HepG2 (cell line): Measurements from ENCODE around the gene RNF213. TPM values are rescaled to one million over a fixed set of nuclear protein-coding genes. Genes with fewer than 3 reads are reported as not detected.

ENCODE experiments used
- ATAC-seq: fragments of 200-7000 bp; cut with Tn5 transposase; 3 replicates; pipeline ENCODE4 v1.9.1; 2020; ENCODE audit warnings: mild to moderate bottlenecking, moderate library complexity
- BruUV-seq: library from RNA; stranded (reverse); fragments of 400-500 nt; replicated peaks from 2 replicates; lab custom pipeline; 2021; lab: Mats Ljungman, UMichigan
- CTCF ChIA-PET: fragments of 300-600 bp; formaldehyde crosslinking; extraction: SDS; loops from one replicate; lab custom pipeline; 2021; ENCODE audit warnings: low total read pairs, inconsistent platforms, low intra/inter-chr PET ratio; lab: Yijun Ruan, JAX
- POLR2A ChIA-PET: fragments of 350-600 bp; sonication (Branson Sonifier 250); formaldehyde crosslinking; loops from one replicate; lab custom pipeline; 2020; ENCODE audit warnings: antibody characterized with exemption, inconsistent platforms; lab: Yijun Ruan, JAX
- DNase-seq: peaks from one replicate; pipeline ENCODE4 v3.0.0-alpha.2; 2015; ENCODE audit warnings: low spot score
- FAIRE-seq: peaks from 3 replicates; lab custom pipeline; 2011; peaks lifted over from hg19 to GRCh38; lab: Jason Lieb, UNC
- H2AFZ ChIP-seq: one replicate; pipeline ENCODE4 v1.6.1; 2011; ENCODE audit warnings: low read length, inconsistent platforms
- H3K27ac ChIP-seq: fragments of 300-600 bp; 3 replicates; pipeline ENCODE4 v1.8.0; 2011; ENCODE audit warnings: mixed run types, mild to moderate bottlenecking, mixed read lengths, low read length, inconsistent platforms; ENCODE audit not compliant: insufficient read depth; ENCODE audit errors: extremely low read length
- H3K27me3 ChIP-seq, 2 experiments: fragments of 200-600 bp in 1 of 2; 2 replicates in 1 of 2; 3 replicates in 1 of 2; pipeline versions ENCODE4 v1.6.0 to v1.8.0; 2011; ENCODE audit warnings: low read length in 2 of 2, mild to moderate bottlenecking in 2 of 2, moderate library complexity in 2 of 2, inconsistent platforms in 1 of 2; ENCODE audit not compliant: insufficient read depth in 2 of 2, control insufficient read depth in 1 of 2
- H3K36me3 ChIP-seq, 2 experiments: fragments of 200-600 bp in 1 of 2; replicated peaks in 1 of 2; 2 replicates in 1 of 2; 3 replicates in 1 of 2; pipeline versions ENCODE4 v1.5.1 to v1.8.0; 2011; ENCODE audit warnings: low read length in 2 of 2, inconsistent platforms in 1 of 2; ENCODE audit not compliant: insufficient read depth in 2 of 2, control insufficient read depth in 1 of 2
- H3K4me1 ChIP-seq: 2 replicates; pipeline ENCODE4 v1.5.1; 2012; ENCODE audit warnings: low read length, inconsistent platforms; ENCODE audit not compliant: insufficient read depth
- H3K4me2 ChIP-seq: 2 replicates; pipeline ENCODE4 v1.6.0; 2011; ENCODE audit warnings: low read depth, low read length, inconsistent platforms
- H3K4me3 ChIP-seq, 3 experiments: fragments of 200-600 bp in 1 of 3; sonication (generic), shearing (Covaris generic) in 1 of 3; replicated peaks in 1 of 3; 2 replicates each; pipeline ENCODE4 v1.5.1; 2011 to 2016; ENCODE audit warnings: low read length in 3 of 3, inconsistent platforms in 2 of 3, low read depth in 2 of 3, mild to moderate bottlenecking in 2 of 3, control low read depth in 1 of 3, mixed read lengths in 1 of 3; ENCODE audit not compliant: insufficient read depth in 1 of 3
- H3K79me2 ChIP-seq: one replicate; pipeline ENCODE4 v1.6.1; 2011; ENCODE audit warnings: low read length, inconsistent platforms; ENCODE audit not compliant: insufficient read depth
- H3K9ac ChIP-seq: 2 replicates; pipeline ENCODE4 v1.6.0; 2011; ENCODE audit warnings: mild to moderate bottlenecking, low read depth, low read length, inconsistent platforms; ENCODE audit not compliant: insufficient read depth
- H3K9me3 ChIP-seq: 2 replicates; pipeline ENCODE4 v1.5.1; 2012; ENCODE audit warnings: mild to moderate bottlenecking, low read length
- H4K20me1 ChIP-seq: 2 replicates; pipeline ENCODE4 v1.6.0; 2011; ENCODE audit warnings: inconsistent platforms, mild to moderate bottlenecking, low read length, moderate library complexity; ENCODE audit not compliant: insufficient read depth
- ARNT2 ChIP-seq: sonication (generic); formaldehyde crosslinking; IDR thresholded peaks from 2 replicates; pipeline ENCODE4 v1.8.0; 2022; ENCODE audit warnings: mild to moderate bottlenecking, low read depth, missing genetic modification reagents, moderate library complexity
- ELK4 ChIP-seq: sonication (generic); formaldehyde crosslinking; IDR thresholded peaks from 2 replicates; pipeline ENCODE4 v1.9.0; 2021; ENCODE audit warnings: missing genetic modification reagents, borderline replicate concordance
- GTF2F1 ChIP-seq: fragments of 150-350 bp; IDR thresholded peaks from 2 replicates; pipeline ENCODE4 v1.6.1; 2014; ENCODE audit warnings: low read length
- HOXA9 ChIP-seq: sonication (generic); formaldehyde crosslinking; IDR thresholded peaks from 2 replicates; pipeline ENCODE4 v1.8.1; 2022; ENCODE audit warnings: missing genetic modification reagents, mild to moderate bottlenecking, moderate library complexity, borderline replicate concordance
- PRDM4 ChIP-seq: sonication (generic); formaldehyde crosslinking; IDR thresholded peaks from 2 replicates; pipeline ENCODE4 v1.9.0; 2021; ENCODE audit warnings: missing genetic modification reagents, borderline replicate concordance
- ZNF615 ChIP-seq: sonication (generic); formaldehyde crosslinking; IDR thresholded peaks from 2 replicates; pipeline ENCODE4 v1.5.0; 2020; ENCODE audit warnings: mild to moderate bottlenecking, missing genetic modification reagents, borderline replicate concordance
- WGBS: methylation state at CpG from one replicate; pipeline ENCODE4 v1.1.6; 2017; ENCODE audit warnings: low lambda C conversion rate; 5-methylcytosine and 5-hydroxymethylcytosine counted together
- in situ Hi-C: cut with HindIII; loops from 2 replicates; pipeline ENCODE4 v1.10.0; 2017; ENCODE audit warnings: low pct_unique_long_range_greater_than_20kb; ENCODE audit not compliant: extremely low pct_ligation_motif_present
- intact Hi-C: fragments of 100-400 bp; cut with micrococcal nuclease; formaldehyde crosslinking; loops from one replicate; pipeline ENCODE4 v1.10.0; 2022; ENCODE audit not compliant: unreplicated experiment
- polyA plus RNA-seq, 8 experiments: library from polyadenylated mRNA; depleted of rRNA in 3 of 8; stranded (reverse) in 7 of 8; unstranded in 1 of 8; fragments of >200 nt; fragmentation: Illumina TruSeq in 4 of 8; extraction: Trizol in 4 of 8; gene quantifications; 2 replicates each; pipeline versions ENCODE4 v1.2.1 to v1.2.3, GENCODE V29; 2011 to 2016; ENCODE audit warnings: low read depth in 4 of 8, missing spikeins in 1 of 8, mixed read lengths in 1 of 8; ENCODE audit not compliant: insufficient read depth in 1 of 8
- total RNA-seq, 5 experiments: library from RNA; depleted of rRNA; stranded (reverse); fragments of >200 nt; fragmentation: Illumina TruSeq; extraction: Trizol; gene quantifications; 2 replicates each; pipeline ENCODE4 v1.2.3, GENCODE V29; 2016; ENCODE audit warnings: low read depth in 1 of 5

RNF213 gene
- total and polyA plus RNA-seq, 2 of the 13 experiments (the other 11 are each of a cell fraction or from before 2014, with no cell fraction given): 38.6 to 38.7 TPM

DNA sequence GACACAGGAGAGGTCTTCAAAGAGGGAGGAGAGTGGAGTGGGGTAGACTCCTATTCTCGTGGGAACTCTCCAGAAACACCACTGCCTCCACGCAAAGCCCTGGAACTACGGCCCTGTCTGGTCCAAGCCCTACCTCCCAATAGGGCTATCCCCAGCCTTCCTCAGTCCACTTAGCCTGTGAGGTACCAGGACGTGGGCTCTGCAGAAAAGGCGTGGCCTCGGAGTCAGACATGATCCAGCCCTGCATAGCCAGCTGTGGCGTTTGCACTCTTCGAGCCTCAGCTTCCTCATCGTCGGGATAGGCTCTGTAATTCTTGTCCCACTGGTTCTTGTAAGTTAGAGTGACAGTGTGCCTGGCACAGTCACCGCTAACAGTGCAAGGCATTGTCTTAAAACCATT, 168.1 kb downstream of the RNF213 start:
- 84% methylated on average over 11 of the region's 11 CpGs for WGBS
- ATAC-seq (no peak), DNase-seq (no peak), FAIRE-seq (no peak)
- ChIA-PET POLR2A (no interaction called here), CTCF (interaction anchor here (5.9 kb wide), 1 partner anchor 147 kb away, joined by 114 read pairs; no protein-coding TSS in a partner anchor)
- Histone ChIP-seq H3K27ac (no peak overlapping the region), H3K9me3 (no peaks in the 10 kb centered on the region), H3K27me3 (no peaks in the 10 kb centered on the region), H3K4me3 (no peak overlapping the region), H3K4me1 (no peaks in the 10 kb centered on the region), H3K79me2 (no peaks in the 10 kb centered on the region), H4K20me1 (no peaks in the 10 kb centered on the region; the same call in 1 of the 2 replicates), H2AFZ (no peak overlapping the region), H3K9ac (no peak overlapping the region), H3K36me3 (no peaks in the 10 kb centered on the region), H3K4me2 (no peak overlapping the region)
- TF ChIP-seq ELK4 (CRISPR knock-in tag): no peak
- TF ChIP-seq PRDM4 (CRISPR knock-in tag): no peak
- TF ChIP-seq HOXA9 (CRISPR knock-in tag): no peak
- no peak for TF ChIP-seq GTF2F1
- no peak for TF ChIP-seq ZNF615
- no peak for TF ChIP-seq ARNT2 (CRISPR knock-in tag)
- BruUV-seq: no TSS peak
- in situ Hi-C loops (loop anchor here (5.0 kb wide), 3 partner anchors 79 to 554 kb away; no protein-coding TSS in a partner anchor), intact Hi-C loops (loop anchor here (5.0 kb wide), 2 partner anchors 224 to 549 kb away; no protein-coding TSS in a partner anchor)
